Measurements from ENCODE around the gene APOBEC3C. TPM values are rescaled to one million over a fixed set of nuclear protein-coding genes. Genes with fewer than 3 reads are reported as not detected.
"Not testable (repeated sequence)": the region's sequence is repeated elsewhere in the genome, so short reads cannot be mapped to it uniquely, and the experiment has no call there.

The APOBEC3C gene
- total RNA-seq, 1 donor from 2014 or later: 2.5 TPM

GRCh38 chr22:39051844-39052495 lies 37.9 kb downstream of the APOBEC3C start:
- not testable (repeated sequence) for DNase-seq (ENCODE audit: low spot score); ATAC-seq

GRCh38 chr22:39055658-39056057 lies 41.6 kb downstream of the APOBEC3C start:
- ATAC-seq (no peak), DNase-seq (ENCODE audit: low spot score) (no peak)

GRCh38 chr22:39061290-39061689 lies 47.2 kb downstream of the APOBEC3C start:
- not testable (repeated sequence) for ATAC-seq; DNase-seq (ENCODE audit: low spot score)

- DNase-seq (ENCODE audit: low spot score); ATAC-seq: not testable (repeated sequence)
These were observed 47.9 kb downstream of the APOBEC3C start for GRCh38 chr22:39061951-39062350.

- not testable (repeated sequence) for ATAC-seq; DNase-seq (ENCODE audit: low spot score)
These were observed 49.8 kb downstream of the APOBEC3C start for GRCh38 chr22:39063904-39064303.

GRCh38 chr22:39066442-39067276 lies 52.6 kb downstream of the APOBEC3C start:
- ATAC-seq; DNase-seq (ENCODE audit: low spot score): not testable (repeated sequence)

- ATAC-seq (no peak), DNase-seq (ENCODE audit: low spot score) (no peak)
These were observed 54.2 kb downstream of the APOBEC3C start for GRCh38 chr22:39068033-39068785.

Other genes with a start within 250 kb of the APOBEC3C start
- gene DNAL4, start 220.1 kb upstream of the APOBEC3C start, total RNA-seq: 3.3 TPM
- 0.45 TPM for gene NPTXR, start 170.2 kb upstream of the APOBEC3C start, total RNA-seq
- 16.0 TPM for gene CBX6, start 142.0 kb upstream of the APOBEC3C start, total RNA-seq
- 0.98 TPM for gene APOBEC3A, start 56.6 kb upstream of the APOBEC3C start, total RNA-seq
- gene APOBEC3B, start 31.9 kb upstream of the APOBEC3C start, total RNA-seq: 0.93 TPM
- gene APOBEC3D, start 6.9 kb downstream of the APOBEC3C start, total RNA-seq: 0.83 TPM
- gene APOBEC3F, start 26.6 kb downstream of the APOBEC3C start, total RNA-seq: 3.1 TPM
- 1.3 TPM for gene APOBEC3G, start 63.0 kb downstream of the APOBEC3C start, total RNA-seq
- gene APOBEC3H, start 83.0 kb downstream of the APOBEC3C start, total RNA-seq: not detected
- gene CBX7, start 138.4 kb downstream of the APOBEC3C start, total RNA-seq: 15.7 TPM
- 0.43 TPM for gene PDGFB, start 230.7 kb downstream of the APOBEC3C start, total RNA-seq